ENCODE results near the gene NEURL1B.

The NEURL1B gene

DNA sequence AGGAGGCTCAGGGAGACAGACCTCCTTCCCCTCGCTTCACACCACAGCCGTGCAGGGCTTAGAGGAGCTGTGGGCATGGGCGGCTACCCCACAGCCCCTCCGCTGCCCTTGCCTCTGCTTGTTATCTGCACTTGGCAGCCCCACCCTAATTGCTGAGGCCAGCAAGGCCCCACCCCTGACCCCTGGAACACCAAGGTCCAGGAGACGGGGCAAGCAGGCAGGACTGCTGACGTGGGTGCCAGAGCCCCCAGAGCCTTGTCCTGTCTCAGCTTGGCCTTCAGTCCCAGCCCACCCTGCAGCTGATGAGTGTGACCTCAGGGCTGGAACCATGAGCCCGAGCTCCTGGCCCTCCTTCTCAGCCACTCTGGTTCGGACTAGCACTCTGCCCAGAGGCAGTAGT lies 29.1 kb upstream of the NEURL1B start:
- no peak for DNase-seq

GRCh38 chr5:172612771-172613170 lies 28.3 kb upstream of the NEURL1B start:
- DNase-seq = no peak

GRCh38 chr5:172616136-172616535 lies 24.9 kb upstream of the NEURL1B start:
- no peak for DNase-seq

DNA sequence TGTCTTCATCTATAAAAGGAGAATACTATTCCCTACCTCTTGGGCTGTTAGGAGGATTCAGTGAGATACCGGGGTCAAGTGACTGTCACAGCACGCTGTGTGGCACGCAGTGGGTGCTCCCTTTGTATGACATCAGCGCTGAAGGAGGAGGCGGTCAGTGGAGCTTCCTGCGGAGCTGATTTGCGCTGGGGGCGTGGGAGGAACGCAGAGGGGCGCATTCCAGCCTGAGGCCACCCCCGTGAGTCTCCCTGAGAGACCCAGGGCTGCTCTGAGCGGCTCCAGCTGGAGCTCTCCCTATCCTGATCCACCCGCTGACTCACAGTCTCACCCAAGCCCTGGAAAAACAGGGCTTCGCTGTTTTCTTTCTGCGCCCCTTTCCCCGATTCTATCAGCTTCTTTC lies 24.3 kb upstream of the NEURL1B start:
- no peak for DNase-seq

DNA sequence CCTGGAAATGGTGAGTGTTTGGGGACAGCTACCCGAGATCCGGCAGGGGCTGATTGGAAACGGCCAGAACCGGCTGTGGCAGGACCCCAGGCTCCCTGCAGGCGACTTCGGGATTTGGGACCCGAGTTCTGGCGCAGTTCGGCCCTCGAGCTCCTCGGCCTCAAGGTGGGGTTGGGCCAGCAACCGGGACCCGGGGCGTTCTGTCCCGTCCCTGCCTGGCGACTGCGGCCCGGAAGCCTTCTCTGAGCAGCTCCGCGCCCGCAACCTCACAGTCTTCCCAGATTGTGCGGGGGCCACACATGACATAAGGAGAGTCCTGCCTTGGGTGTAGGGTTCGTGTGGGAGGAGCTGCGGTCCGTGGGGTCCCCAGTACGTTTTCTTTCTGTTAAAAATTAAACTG lies 23.2 kb upstream of the NEURL1B start:
- DNase-seq = no peak

- no peak for DNase-seq
These were observed 22.3 kb upstream of the NEURL1B start for GRCh38 chr5:172618574-172619365.

DNA sequence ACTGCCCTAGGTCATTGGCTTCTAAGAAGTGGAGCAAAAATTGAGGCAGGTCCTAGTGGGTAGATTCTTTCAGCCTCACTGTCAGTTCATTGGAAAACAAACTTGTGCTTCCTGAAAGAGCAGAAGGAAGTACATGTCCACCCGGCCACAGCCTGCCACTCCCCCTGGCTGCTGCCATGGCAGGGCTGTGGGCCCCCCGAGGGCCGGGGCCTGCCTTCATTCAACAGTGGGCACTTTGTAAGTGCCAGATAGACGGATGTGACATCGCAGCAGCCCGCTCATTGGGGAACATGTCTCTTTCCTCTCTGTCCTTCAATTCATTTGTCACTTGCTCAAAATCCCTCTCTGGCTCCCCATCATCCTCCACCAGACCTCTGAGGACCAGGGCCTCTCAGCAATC lies 20.6 kb upstream of the NEURL1B start:
- DNase-seq = no peak

- DNase-seq = no peak
These were observed 18.7 kb upstream of the NEURL1B start for GRCh38 chr5:172622091-172623046.

- DNase-seq = no peak
These were observed 17.6 kb upstream of the NEURL1B start for GRCh38 chr5:172623313-172623980.

DNA sequence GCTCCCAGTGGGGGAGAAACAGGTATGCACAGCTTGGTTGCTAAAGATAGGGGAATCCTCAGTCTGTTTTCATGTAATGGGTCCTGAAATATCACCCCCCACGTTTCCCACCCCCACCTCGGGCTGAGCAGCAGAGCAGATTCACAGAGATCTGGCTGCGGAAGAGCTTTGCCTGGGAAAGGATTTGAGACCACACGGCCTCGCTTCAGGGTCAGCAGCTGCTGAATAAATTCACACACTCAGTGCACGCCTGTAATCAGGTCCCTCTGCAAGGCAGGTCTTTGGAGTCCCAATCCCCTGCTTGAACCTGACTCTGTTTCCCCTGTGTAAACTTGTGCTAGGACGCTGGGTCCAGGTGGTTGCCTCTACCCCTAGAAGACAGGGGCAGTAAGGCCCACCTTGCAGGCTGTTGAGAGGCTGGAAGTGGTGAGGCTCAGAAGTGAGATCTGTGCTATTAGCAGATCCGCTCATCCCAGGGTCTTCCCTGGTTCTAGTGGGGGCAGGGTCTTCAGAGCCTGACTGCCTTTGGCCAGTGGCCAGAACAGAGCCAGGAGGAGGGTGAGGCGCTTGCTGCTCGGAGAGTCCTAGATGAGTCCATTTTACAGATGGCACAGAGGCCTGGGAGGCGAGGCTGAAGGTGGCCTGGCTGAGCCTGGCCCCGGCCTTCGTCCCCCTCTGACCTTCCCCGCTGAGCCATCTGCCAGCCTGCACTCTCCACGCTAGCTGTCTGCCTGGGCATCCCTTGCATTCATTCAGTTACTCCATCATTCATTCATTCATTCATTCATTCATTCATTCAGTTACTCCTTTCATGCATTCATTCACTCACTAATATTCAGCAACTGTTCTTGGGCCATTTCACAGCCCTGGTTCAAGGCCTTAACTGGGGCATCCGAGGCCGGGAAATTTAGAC lies 16.7 kb upstream of the NEURL1B start:
- no peak for DNase-seq

DNA sequence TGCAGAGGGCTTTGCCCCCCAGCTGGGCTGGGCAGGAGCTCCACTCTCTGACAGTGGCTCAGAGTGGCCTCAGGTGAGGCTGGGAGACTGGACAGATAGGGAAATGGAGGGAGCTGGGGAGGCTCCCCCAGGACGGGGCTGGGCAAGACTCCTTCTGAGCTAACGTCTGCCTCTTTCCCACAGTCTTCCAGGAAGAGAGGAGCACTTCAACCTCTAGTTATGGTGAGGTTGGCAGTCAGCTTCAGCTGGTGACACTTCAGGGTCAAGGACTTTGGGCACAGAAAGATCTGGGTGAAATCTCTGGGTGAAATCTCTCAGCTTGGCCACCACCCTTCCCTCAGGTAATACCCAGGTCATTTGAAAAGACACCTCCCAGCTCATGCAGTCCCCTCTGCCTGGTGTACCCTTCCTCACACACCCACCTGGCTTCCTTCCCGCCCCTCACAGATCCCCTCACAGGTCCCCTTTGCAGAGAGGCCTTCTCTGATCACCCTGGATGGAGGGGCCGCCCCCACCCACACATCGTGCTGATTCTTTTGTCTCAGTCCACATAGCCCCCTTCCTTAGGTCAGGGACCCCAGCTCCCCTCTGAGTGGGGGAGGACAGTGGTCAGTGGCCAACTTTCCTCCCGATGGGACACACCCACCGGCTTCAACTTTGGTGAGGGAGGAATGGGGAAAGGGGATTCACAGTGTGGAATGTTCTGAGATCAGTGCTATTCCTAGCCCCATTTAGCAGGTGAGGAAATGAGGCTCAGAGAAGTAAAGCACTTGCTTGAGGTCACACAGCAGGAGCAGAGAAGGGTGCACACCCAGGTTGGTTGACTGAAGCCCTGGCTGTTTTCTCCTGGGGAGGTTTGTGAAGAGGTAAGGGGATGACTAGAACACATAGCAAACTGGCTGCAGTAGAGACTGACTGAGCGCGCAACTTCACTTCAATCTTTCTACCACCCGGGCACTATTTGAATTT lies 15.8 kb upstream of the NEURL1B start:
- no peak for DNase-seq

- no peak for DNase-seq
These were observed 15.0 kb upstream of the NEURL1B start for GRCh38 chr5:172626031-172626581.

DNA sequence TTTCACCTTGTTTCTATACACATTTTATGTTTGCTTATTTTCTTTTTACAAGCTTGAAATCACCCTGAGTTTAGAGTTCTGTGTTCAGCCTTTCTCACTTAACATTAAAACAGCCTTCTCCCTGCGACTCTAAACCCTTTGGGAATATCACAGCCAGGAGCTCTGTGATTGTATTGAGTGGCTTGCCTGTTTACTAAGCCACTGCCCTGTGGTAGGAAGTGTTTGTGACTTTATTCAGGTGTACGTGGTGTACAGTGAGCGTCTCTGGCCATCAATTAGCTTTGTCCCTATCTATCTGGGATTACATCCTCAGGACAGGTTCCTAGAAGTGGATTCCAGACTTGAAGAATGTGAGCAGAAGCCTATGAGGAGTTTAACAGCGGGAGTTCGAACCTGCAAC lies 11.0 kb upstream of the NEURL1B start:
- DNase-seq = no peak

DNA sequence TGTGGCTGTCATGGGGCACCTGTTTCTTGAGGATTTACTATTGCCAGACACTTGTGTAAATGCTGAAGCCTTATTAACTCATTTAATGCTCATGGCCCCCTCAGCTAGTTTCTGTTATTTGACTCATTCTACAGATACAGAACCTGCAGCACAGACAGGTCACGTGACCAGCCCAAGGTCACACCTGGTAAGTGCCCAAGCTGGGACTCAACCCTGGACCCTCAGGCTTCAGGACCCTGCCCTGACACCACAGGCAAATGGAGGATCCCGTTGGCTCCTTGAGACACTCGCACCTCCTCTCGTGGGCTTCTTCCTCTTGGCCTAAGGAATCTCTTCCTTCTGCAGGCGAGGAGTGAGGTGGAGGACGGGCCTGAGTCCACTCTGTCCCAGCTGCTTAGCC lies 10.6 kb upstream of the NEURL1B start:
- DNase-seq = no peak

DNA sequence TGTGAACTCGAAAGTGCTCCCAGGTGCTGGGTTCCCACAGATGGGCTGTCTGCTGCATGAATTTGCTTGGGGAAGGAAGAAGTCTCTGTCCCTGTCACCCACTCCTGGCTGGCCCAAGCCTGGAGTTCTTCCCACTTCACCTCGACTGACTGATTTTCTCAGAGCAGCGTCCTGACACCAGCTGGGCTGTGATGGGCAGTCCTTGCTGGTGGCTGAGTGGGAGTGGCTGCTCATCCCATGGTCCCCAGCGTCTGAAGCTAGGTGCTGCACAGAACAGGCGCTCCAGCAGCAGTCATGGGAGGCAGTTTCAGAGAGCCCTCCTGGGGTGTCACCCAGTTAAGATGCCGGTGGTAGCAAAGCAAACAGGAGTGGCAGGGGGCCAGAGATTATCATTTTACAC lies 10.1 kb upstream of the NEURL1B start:
- no peak for DNase-seq

- DNase-seq = no peak
These were observed 8.5 kb upstream of the NEURL1B start for GRCh38 chr5:172632346-172633092.

GRCh38 chr5:172633403-172633970 lies 7.6 kb upstream of the NEURL1B start:
- no peak for DNase-seq

DNA sequence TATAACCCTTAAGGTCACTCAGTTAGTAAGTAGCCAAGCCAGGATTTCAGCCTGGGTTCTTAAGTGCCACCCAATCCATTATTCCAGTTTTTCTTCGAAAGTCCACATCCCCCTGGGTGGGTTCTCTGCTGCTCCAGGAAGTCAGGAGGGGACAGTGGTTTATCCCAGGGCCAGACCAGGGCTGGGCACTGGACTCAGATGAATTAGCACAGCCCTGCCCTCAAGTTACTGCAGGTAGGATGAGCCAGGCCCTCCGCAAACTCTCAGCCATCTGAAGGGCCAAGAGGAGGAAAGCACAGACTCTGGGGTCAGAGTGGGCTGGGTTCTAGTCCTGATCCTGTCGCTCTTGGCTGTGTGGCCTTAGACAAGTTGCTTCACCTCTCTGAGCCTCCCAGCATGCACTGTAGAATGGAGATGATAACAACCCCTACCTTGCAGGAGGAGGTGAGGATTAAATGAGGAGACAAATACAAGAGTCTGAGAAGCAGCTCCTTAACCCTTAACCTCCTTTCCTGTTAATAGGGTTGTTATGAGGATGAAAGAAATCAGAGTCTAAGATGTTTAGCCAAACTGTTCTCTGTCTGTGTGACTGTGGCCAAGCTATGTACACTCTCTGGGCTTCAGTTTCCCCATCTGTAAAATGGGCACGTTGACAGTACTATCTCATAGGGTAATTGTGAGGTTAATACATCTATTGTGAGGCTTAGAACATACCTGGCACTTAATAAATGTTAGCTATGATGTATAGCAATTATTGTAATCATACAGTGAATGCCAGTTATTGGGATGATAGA lies 6.8 kb upstream of the NEURL1B start:
- DNase-seq = no peak

- no peak for DNase-seq
These were observed 6.0 kb upstream of the NEURL1B start for GRCh38 chr5:172635038-172635437.

Measured in activated naive CD4-positive, alpha-beta T cell treated with anti-CD3 and anti-CD28 coated beads, Interleukin-2, amount 50 U/mL, for 16 hours (primary cell).